Aorta (tissue), 5 donors: ENCODE measurements around the gene THTPA. TPM values are rescaled to one million over a fixed set of nuclear protein-coding genes. Genes with fewer than 3 reads are reported as not detected.

ENCODE experiments used
- ATAC-seq: fragments of 200-7000 bp; cut with Tn5 transposase; one replicate; pipeline ENCODE4 v1.9.1; 2022; ENCODE audit warnings: moderate library complexity; ENCODE audit not compliant: low FRiP score
- DNase-seq, 2 donors: peaks; one replicate each; pipeline ENCODE4 v3.0.0-alpha.2; 2020
- H3K27ac ChIP-seq, 2 donors: one replicate each; pipeline ENCODE4 v1.5.1; 2013; ENCODE audit warnings: low read length in 2 of 2, mild to moderate bottlenecking in 2 of 2, moderate library complexity in 2 of 2, control low read depth in 1 of 2, inconsistent platforms in 1 of 2, low read depth in 1 of 2
- H3K27me3 ChIP-seq, 2 donors: one replicate each; pipeline ENCODE4 v1.6.1; 2013; ENCODE audit warnings: control low read depth in 1 of 2, low read length in 1 of 2, mild to moderate bottlenecking in 1 of 2, moderate library complexity in 1 of 2; ENCODE audit not compliant: insufficient read depth in 2 of 2, control insufficient read depth in 1 of 2
- H3K36me3 ChIP-seq, 2 donors: one replicate each; pipeline ENCODE4 v1.6.1; 2013; ENCODE audit warnings: control low read depth in 1 of 2, low read length in 1 of 2, mild to moderate bottlenecking in 1 of 2; ENCODE audit not compliant: insufficient read depth in 2 of 2, control insufficient read depth in 1 of 2
- H3K4me1 ChIP-seq, 2 donors: one replicate each; pipeline ENCODE4 v1.6.1; 2013; ENCODE audit warnings: low read length in 2 of 2, control low read depth in 1 of 2, mild to moderate bottlenecking in 1 of 2, moderate library complexity in 1 of 2; ENCODE audit not compliant: insufficient read depth in 2 of 2, control insufficient read depth in 1 of 2
- H3K4me3 ChIP-seq, 2 donors: one replicate each; pipeline ENCODE4 v1.5.1; 2013; ENCODE audit warnings: low read length in 2 of 2, control low read depth in 1 of 2, mild to moderate bottlenecking in 1 of 2
- H3K9me3 ChIP-seq: one replicate; pipeline ENCODE4 v1.6.1; 2013; ENCODE audit warnings: mild to moderate bottlenecking, low read length; ENCODE audit not compliant: control insufficient read depth
- WGBS, 2 donors: extraction: QIAGEN DNeasy Blood & Tissue Kit; methylation state at CpG; one replicate each; pipeline ENCODE4 v1.1.7; 2013; 5-methylcytosine and 5-hydroxymethylcytosine counted together
- intact Hi-C, 2 donors: fragments of 100-400 bp; cut with DNase I; formaldehyde crosslinking; loops; one replicate each; pipeline versions ENCODE4 v1.14.2 to v1.15.0; 2022
- long read RNA-seq, 2 donors: library from polyadenylated mRNA; unstranded; transcript quantifications; one replicate each; pipeline ENCODE4 v2.0.0, GENCODE V29; 2020 to 2021
- polyA plus RNA-seq, 2 donors: library from polyadenylated mRNA; stranded (reverse); fragments of 200-250 nt; gene quantifications; one replicate each; pipeline ENCODE4 v1.2.3, GENCODE V29; 2013
- total RNA-seq, 2 donors: library from RNA; stranded (reverse); fragmentation: NEBNext Ultra II Directional; extraction: Animal tissue kit (Norgen Biotek cat#: 25700); gene quantifications; one replicate each; pipeline ENCODE4 v1.2.1, GENCODE V29; 2021
- donor health status: healthy with polysubstance abuse.
- donor health status: Bipolar disorder and iron deficiency.
- donor health status: DM: no; HTN: no; CAD: no.
- donor health status: DM: no; HTN: no; CAD: no.
- donor health status: DM: yes; HTN: yes; CAD: no.

Gene THTPA, protein sequence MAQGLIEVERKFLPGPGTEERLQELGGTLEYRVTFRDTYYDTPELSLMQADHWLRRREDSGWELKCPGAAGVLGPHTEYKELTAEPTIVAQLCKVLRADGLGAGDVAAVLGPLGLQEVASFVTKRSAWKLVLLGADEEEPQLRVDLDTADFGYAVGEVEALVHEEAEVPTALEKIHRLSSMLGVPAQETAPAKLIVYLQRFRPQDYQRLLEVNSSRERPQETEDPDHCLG
- 10 to 100 TPM; 13.0 to 13.7 TPM for total RNA-seq
- 10 to 100 TPM; 14.0 to 24.0 TPM for polyA plus RNA-seq
- long read RNA-seq, donor 1, transcript THTPA-201 (2 exons, 2,860 nt) = minor isoform, 22 of 72 reads
- long read RNA-seq, donor 1, transcript THTPA-205 (2 exons, 571 nt) = major isoform, 37 of 72 reads
- long read RNA-seq, donor 1, transcript THTPA-202 (3 exons, 1,779 nt) = minor isoform, 10 of 72 reads
- long read RNA-seq, donor 1, partial matches to known transcripts = 0 of 72 reads
- long read RNA-seq, donor 1, other reads (novel, unspliced or antisense) = 0 of 72 reads
- long read RNA-seq, donor 2, transcript THTPA-201 (2 exons, 2,860 nt) = major isoform, 8 of 15 reads
- long read RNA-seq, donor 2, partial matches to known transcripts = 0 of 15 reads
- long read RNA-seq, donor 2, other reads (novel, unspliced or antisense) = 2 of 15 reads

GRCh38 chr14:23555882-23556699 lies at the start of gene THTPA:
THTPA (plus strand) TSS chr14:23556271; CDS start chr14:23556758, 487 bp downstream.
- no peaks in the 10 kb centered on the region for H3K4me1 ChIP-seq
- ATAC-seq (peak; percentile 96), DNase-seq (peak; percentile 96 to 98)
- no peaks in the 10 kb centered on the region for H3K9me3 ChIP-seq
- intact Hi-C loops = loop anchor here (2.0 to 10.0 kb wide), 2 partner anchors 87 to 231 kb away; partner anchors contain the start of genes NGDN (in 1 of the 2) and PABPN1 (in 1 of the 2)
- peak within 1 kb of the TSS; percentile 70 to 76 for H3K27ac ChIP-seq
- H3K36me3 ChIP-seq = no peaks in the 10 kb centered on the region
- no peaks in the 10 kb centered on the region for H3K27me3 ChIP-seq
- 0 to 1% methylated on average over 51 to 54 of the region's 54 CpGs for WGBS, 2 donors
- H3K4me3 ChIP-seq = peak within 1 kb of the TSS; percentile 46 to 91

DNA sequence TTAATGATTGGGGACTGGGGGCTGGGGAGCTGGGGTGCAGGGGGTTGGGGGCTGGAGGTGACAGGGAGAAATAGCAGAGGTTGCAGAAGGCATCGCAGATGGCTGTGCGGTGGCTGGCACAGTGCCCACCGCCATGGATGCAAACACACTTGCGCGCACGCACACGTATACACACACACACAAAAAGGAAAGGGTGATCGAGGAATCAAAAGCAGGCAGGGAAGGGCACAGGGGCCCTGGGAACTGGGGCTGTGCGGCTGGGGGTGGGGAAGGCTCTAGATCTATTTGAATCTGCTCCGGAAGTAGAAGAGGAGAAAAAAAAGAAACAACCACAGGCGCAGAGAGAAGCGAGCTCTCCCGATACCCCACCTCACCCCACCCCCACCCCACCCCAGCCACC lies 43.9 kb upstream of the THTPA start:
- H3K4me3 ChIP-seq = no peak overlapping the region
- no peak overlapping the region for H3K27ac ChIP-seq
- H3K36me3 ChIP-seq = peaks cover 0 to 2% of the 10 kb centered on the region in 2 donors
- H3K9me3 ChIP-seq = no peaks in the 10 kb centered on the region
- intact Hi-C loops = no loop called here
- no peaks in the 10 kb centered on the region for H3K27me3 ChIP-seq
- DNase-seq = no peak
- no peaks in the 10 kb centered on the region for H3K4me1 ChIP-seq
- no peak for ATAC-seq
- 36 to 50% methylated on average over 12 to 13 of the region's 13 CpGs for WGBS, 2 donors

DNA sequence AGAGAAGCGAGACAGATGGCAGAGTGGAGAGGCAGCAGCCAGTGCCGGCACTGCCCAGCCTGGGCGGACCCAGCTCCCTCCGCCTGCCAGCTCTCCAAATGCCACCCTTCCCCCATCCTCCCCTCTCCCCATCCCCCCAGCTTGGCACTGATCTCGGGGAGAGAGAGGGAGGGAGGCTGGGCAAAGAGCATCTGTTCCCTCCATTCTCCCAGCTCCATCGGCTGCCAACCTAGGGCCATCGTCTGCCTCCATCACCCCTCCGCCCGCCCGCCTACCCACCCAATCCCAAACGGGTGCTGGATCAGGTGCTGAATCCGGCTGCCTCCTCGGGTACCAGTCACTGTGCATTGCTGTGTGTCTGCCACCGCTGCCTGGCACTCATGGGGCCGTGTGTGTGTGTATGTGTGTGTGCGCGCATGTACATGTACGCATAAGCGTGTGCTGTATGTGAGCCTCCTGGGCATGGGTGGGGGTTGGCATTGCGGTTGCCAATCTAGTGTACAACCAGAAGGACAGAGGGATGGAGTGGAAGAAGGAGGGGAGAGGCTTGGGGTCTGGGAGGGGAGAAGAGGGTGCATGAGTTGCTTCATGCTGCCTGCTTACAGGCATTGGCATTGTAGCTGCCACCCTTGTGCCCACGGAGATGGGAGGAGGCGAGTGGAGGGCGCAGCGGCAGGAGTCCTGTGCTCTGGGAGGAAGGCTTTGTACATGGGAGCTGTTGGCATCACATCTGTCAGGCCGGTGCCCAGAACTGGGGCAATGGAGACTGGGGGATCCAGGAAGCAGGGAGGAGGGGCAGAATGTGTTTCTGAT lies 42.9 kb upstream of the THTPA start:
- Histone ChIP-seq H3K4me1 (no peaks in the 10 kb centered on the region), H3K9me3 (no peaks in the 10 kb centered on the region), H3K27ac (no peak overlapping the region), H3K4me3 (no peak overlapping the region), H3K27me3 (no peaks in the 10 kb centered on the region), H3K36me3 (peaks cover 0 to 2% of the 10 kb centered on the region in 2 donors)
- WGBS, 2 donors = 81 to 84% methylated on average over 23 to 25 of the region's 25 CpGs
- intact Hi-C loops = no loop called here
- DNase-seq = no peak
- ATAC-seq = peak; percentile 20

DNA sequence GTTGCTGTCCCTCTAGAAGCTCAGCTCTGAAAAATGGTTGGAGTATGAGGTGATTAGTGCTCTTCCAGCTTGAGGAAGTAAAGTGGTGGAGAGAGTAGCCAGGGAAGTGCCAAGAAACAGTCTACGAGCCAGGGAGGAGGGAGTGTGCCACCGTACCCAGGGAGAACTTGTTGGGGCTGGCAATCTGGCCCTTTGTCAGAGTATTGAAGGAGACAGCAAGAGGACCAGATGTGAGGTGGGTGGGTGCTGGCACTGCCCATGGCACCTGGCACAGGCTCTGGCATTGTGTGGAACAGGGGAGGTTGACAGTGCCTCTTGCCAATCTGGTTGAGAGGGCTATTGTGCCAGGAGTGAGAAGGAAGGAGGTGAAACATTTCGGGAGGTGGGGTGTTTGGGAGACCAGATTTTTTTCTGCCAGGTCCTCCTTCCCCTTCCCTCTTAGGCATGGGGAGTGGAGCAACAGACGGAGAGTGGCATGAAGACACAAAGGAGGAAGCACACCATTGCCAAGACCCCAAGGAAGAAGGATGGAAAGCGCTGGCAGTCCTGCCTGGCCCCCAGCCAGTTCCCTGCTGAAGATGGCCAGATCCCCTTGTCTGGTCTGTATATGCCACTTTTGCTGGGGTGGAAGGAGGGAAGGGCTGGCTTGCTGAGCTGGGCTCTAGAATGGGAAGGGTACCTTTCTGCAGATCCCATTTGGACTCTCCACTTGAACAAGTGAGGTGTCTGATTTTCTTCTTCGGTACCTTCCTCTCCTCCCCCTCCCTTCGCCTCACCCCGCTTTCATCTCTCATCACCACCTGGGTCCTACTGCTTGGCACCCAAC lies 42.0 kb upstream of the THTPA start:
- no peaks in the 10 kb centered on the region for H3K27me3 ChIP-seq
- no peaks in the 10 kb centered on the region for H3K9me3 ChIP-seq
- DNase-seq = no peak
- peaks cover 0 to 2% of the 10 kb centered on the region in 2 donors for H3K36me3 ChIP-seq
- no peak overlapping the region for H3K4me3 ChIP-seq
- WGBS, 2 donors = 78 to 80% methylated on average over 8 of the region's 8 CpGs
- intact Hi-C loops = no loop called here
- H3K27ac ChIP-seq = no peak overlapping the region
- ATAC-seq = no peak
- H3K4me1 ChIP-seq = no peaks in the 10 kb centered on the region

DNA sequence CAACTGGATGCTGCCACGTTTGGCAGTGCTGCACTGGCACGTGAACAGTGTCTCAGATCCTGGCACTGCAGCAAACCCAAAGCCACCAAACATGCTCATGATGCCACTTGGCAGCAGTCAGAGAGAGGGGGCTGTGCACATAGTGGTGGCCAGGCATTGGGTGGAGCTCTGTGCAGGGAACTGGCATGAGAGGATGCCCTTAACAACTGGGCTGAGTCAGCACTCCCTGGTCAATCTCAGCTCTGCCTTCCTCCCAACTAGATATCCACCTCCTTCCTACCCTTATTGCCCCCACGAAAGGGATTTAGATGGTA lies 41.5 kb upstream of the THTPA start:
- H3K4me3 ChIP-seq = no peak overlapping the region
- DNase-seq (no peak), ATAC-seq (no peak)
- no peaks in the 10 kb centered on the region for H3K27me3 ChIP-seq
- no peak overlapping the region for H3K27ac ChIP-seq
- intact Hi-C loops = no loop called here
- no peaks in the 10 kb centered on the region for H3K9me3 ChIP-seq
- WGBS, 2 donors = 42 to 54% methylated on average over 3 of the region's 3 CpGs
- no peaks in the 10 kb centered on the region for H3K4me1 ChIP-seq
- H3K36me3 ChIP-seq = no peaks in the 10 kb centered on the region

DNA sequence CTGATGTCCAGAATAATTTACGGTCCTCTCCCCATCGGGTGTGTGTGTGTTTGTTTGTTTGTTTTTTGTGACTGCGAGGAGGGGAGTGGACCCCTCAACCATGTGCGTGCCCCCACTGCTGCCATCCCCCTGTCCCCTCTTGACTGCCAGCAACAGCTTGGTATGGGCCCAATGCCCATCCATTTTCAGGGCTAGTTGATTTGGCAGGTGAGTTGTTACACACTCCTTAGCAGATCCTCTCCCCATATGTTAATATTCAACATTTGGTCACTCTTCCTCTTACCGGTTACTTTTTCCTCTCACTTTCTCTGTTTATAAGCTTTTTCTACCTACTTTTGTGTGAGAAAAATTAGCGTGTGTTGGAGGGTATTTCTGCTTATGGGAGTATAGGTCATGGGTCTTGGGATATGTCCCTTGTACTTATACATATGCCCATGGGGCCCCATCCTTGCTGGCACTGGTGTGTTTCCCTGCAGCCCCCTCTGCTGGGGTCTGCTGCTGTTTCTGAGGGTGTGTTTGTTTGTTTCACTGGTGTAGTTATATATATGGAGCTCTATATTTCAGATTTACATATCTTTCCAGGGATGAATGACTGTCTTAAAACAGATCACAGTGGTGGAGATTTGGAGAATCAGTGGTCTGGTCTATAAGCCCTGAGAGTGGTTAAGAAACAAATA lies 38.3 kb upstream of the THTPA start:
- no peak overlapping the region for H3K27ac ChIP-seq
- 64 to 69% methylated on average over 6 of the region's 6 CpGs for WGBS, 2 donors

GRCh38 chr14:23518709-23519108 lies 37.4 kb upstream of the THTPA start:
- Histone ChIP-seq H3K27me3 (no peaks in the 10 kb centered on the region), H3K27ac (no peak overlapping the region), H3K36me3 (no peaks in the 10 kb centered on the region), H3K9me3 (no peaks in the 10 kb centered on the region), H3K4me1 (no peaks in the 10 kb centered on the region), H3K4me3 (no peak overlapping the region)
- DNase-seq = no peak
- intact Hi-C loops = no loop called here
- no peak for ATAC-seq
- WGBS, 2 donors = 64 to 71% methylated on average over 4 of the region's 4 CpGs

More for the DNA sequence above, 38.3 kb upstream of the THTPA start:
- Histone ChIP-seq H3K27me3 (no peaks in the 10 kb centered on the region), H3K36me3 (no peaks in the 10 kb centered on the region), H3K4me3 (no peak overlapping the region), H3K4me1 (no peaks in the 10 kb centered on the region), H3K9me3 (no peaks in the 10 kb centered on the region)
- ATAC-seq = no peak
- intact Hi-C loops = no loop called here
- no peak for DNase-seq
